MG63 (cell line): ENCODE data around the gene SIL1. TPM values are rescaled to one million over a fixed set of nuclear protein-coding genes. Genes with fewer than 3 reads are reported as not detected.
"Not testable (repeated sequence)": the region's sequence is repeated elsewhere in the genome, so short reads cannot be mapped to it uniquely, and the experiment has no call there.

Source experiments
- DNase-seq: peaks from one replicate; pipeline ENCODE4 v3.0.0-alpha.2; 2020
- H3K27me3 ChIP-seq: fragments of 250-450 bp; sonication (Bioruptor Pico); 2 replicates; pipeline ENCODE4 v1.5.1; 2020; ENCODE audit warnings: mild to moderate bottlenecking, moderate library complexity
- H3K36me3 ChIP-seq: fragments of 250-450 bp; sonication (Bioruptor Pico); 2 replicates; pipeline ENCODE4 v1.5.1; 2020; ENCODE audit warnings: mild to moderate bottlenecking, moderate library complexity
- H3K4me3 ChIP-seq: fragments of 250-450 bp; sonication (Bioruptor Pico); 2 replicates; pipeline ENCODE4 v1.5.1; 2020; ENCODE audit warnings: mild to moderate bottlenecking, moderate library complexity
- H3K9me3 ChIP-seq: fragments of 250-450 bp; sonication (Bioruptor Pico); 2 replicates; pipeline ENCODE4 v1.5.1; 2020; ENCODE audit warnings: mild to moderate bottlenecking, moderate library complexity
- total RNA-seq: library from RNA; depleted of rRNA; stranded (reverse); fragments of >200 nt; shearing (Covaris generic); gene quantifications from 2 replicates; pipeline ENCODE4 v1.2.3, GENCODE V29; 2014; ENCODE audit warnings: low replicate concordance

The SIL1 gene
- total RNA-seq, 1 experiment from 2014 or later = 78.7 TPM

GRCh38 chr5:139079225-139079990 is 118.8 kb downstream of the SIL1 start:
- Histone ChIP-seq H3K36me3 (no peaks in the 10 kb centered on the region), H3K27me3 (no peaks in the 10 kb centered on the region), H3K9me3 (no peaks in the 10 kb centered on the region), H3K4me3 (no peak overlapping the region)
- DNase-seq = no peak

GRCh38 chr5:139078345-139078744 is 119.8 kb downstream of the SIL1 start:
- H3K4me3 ChIP-seq = no peak overlapping the region
- H3K9me3 ChIP-seq = no peaks in the 10 kb centered on the region
- H3K27me3 ChIP-seq = no peaks in the 10 kb centered on the region
- no peak for DNase-seq
- no peaks in the 10 kb centered on the region for H3K36me3 ChIP-seq

GRCh38 chr5:139077899-139078298 is 120.3 kb downstream of the SIL1 start:
- Histone ChIP-seq H3K4me3 (no peak overlapping the region), H3K27me3 (no peaks in the 10 kb centered on the region), H3K36me3 (no peaks in the 10 kb centered on the region), H3K9me3 (no peaks in the 10 kb centered on the region)
- no peak for DNase-seq

- no peaks in the 10 kb centered on the region for H3K27me3 ChIP-seq
- H3K4me3 ChIP-seq = no peak overlapping the region
- H3K36me3 ChIP-seq = no peaks in the 10 kb centered on the region
- no peaks in the 10 kb centered on the region for H3K9me3 ChIP-seq
- DNase-seq = no peak
These were observed 122.1 kb downstream of the SIL1 start for GRCh38 chr5:139076111-139076510.

- DNase-seq = peak; percentile 58
- Histone ChIP-seq H3K4me3 (no peak overlapping the region), H3K27me3 (no peaks in the 10 kb centered on the region), H3K9me3 (no peaks in the 10 kb centered on the region), H3K36me3 (no peaks in the 10 kb centered on the region)
These were observed 122.8 kb downstream of the SIL1 start for GRCh38 chr5:139075066-139076050.

- H3K27me3 ChIP-seq, DNase-seq, H3K4me3 ChIP-seq, H3K36me3 ChIP-seq, H3K9me3 ChIP-seq: not testable (repeated sequence)
These were observed 124.2 kb downstream of the SIL1 start for GRCh38 chr5:139073956-139074355.

- H3K9me3 ChIP-seq = no peaks in the 10 kb centered on the region
- no peak overlapping the region for H3K4me3 ChIP-seq
These were observed 129.5 kb downstream of the SIL1 start for GRCh38 chr5:139068494-139069151.

GRCh38 chr5:139068060-139068459 is 130.1 kb downstream of the SIL1 start:
- no peak overlapping the region for H3K4me3 ChIP-seq
- H3K9me3 ChIP-seq = no peaks in the 10 kb centered on the region
- H3K36me3 ChIP-seq = no peaks in the 10 kb centered on the region
- DNase-seq = no peak
- no peaks in the 10 kb centered on the region for H3K27me3 ChIP-seq

More at GRCh38 chr5:139068494-139069151, 129.5 kb downstream of the SIL1 start:
- no peaks in the 10 kb centered on the region for H3K36me3 ChIP-seq
- H3K27me3 ChIP-seq = no peaks in the 10 kb centered on the region
- DNase-seq = no peak

GRCh38 chr5:139065306-139065705 is 132.9 kb downstream of the SIL1 start:
- Histone ChIP-seq H3K36me3 (no peaks in the 10 kb centered on the region), H3K4me3 (no peak overlapping the region), H3K27me3 (no peaks in the 10 kb centered on the region), H3K9me3 (no peaks in the 10 kb centered on the region)
- DNase-seq = peak; percentile 18

GRCh38 chr5:139064613-139065012 is 133.6 kb downstream of the SIL1 start:
- Histone ChIP-seq H3K4me3 (no peak overlapping the region), H3K36me3 (no peaks in the 10 kb centered on the region), H3K9me3 (no peaks in the 10 kb centered on the region), H3K27me3 (no peaks in the 10 kb centered on the region)
- peak; percentile 59 for DNase-seq

- Histone ChIP-seq H3K36me3 (no peaks in the 10 kb centered on the region), H3K4me3 (no peak overlapping the region), H3K9me3 (no peaks in the 10 kb centered on the region), H3K27me3 (no peaks in the 10 kb centered on the region)
- DNase-seq = no peak
These were observed 134.5 kb downstream of the SIL1 start for GRCh38 chr5:139063664-139064054.

- no peaks in the 10 kb centered on the region for H3K9me3 ChIP-seq
- H3K4me3 ChIP-seq = no peak overlapping the region
- no peaks in the 10 kb centered on the region for H3K27me3 ChIP-seq
- no peaks in the 10 kb centered on the region; the same call in 1 of the 2 replicates for H3K36me3 ChIP-seq
- DNase-seq = no peak
These were observed 135.1 kb downstream of the SIL1 start for GRCh38 chr5:139062910-139063663.

- Histone ChIP-seq H3K4me3 (no peak overlapping the region), H3K36me3 (no peaks in the 10 kb centered on the region; the same call in 1 of the 2 replicates), H3K27me3 (no peaks in the 10 kb centered on the region), H3K9me3 (peaks cover 5% of the 10 kb centered on the region)
- peak; percentile 20 for DNase-seq
These were observed 136.3 kb downstream of the SIL1 start for GRCh38 chr5:139061856-139062255.

- no peak overlapping the region for H3K4me3 ChIP-seq
- peaks cover 5% of the 10 kb centered on the region for H3K9me3 ChIP-seq
- no peaks in the 10 kb centered on the region; the same call in 1 of the 2 replicates for H3K36me3 ChIP-seq
- DNase-seq = peak; percentile 93
- no peaks in the 10 kb centered on the region for H3K27me3 ChIP-seq
These were observed 136.9 kb downstream of the SIL1 start for GRCh38 chr5:139061274-139061673.

GRCh38 chr5:139058121-139058520 is 140.0 kb downstream of the SIL1 start:
- peaks cover 5% of the 10 kb centered on the region for H3K9me3 ChIP-seq
- no peak overlapping the region for H3K4me3 ChIP-seq
- no peaks in the 10 kb centered on the region; the same call in 1 of the 2 replicates for H3K36me3 ChIP-seq
- H3K27me3 ChIP-seq = no peaks in the 10 kb centered on the region
- DNase-seq = no peak
